ENCODE data around the gene FSIP1. TPM values are rescaled to one million over a fixed set of nuclear protein-coding genes. Genes with fewer than 3 reads are reported as not detected.

Gene FSIP1
- total RNA-seq, 6 experiments from 2014 or later, result 0.07 to 0.74 (median 0.35) TPM; not detected in 1

- H3K27ac ChIP-seq, result no peak overlapping the region
- intact Hi-C loops (cut with DNase I), result no loop called here
- no peak overlapping the region for H3K4me3 ChIP-seq
- no peaks in the 10 kb centered on the region for H3K9me3 ChIP-seq
- H3K36me3 ChIP-seq, result no peaks in the 10 kb centered on the region
- ATAC-seq, result no peak
- no peaks in the 10 kb centered on the region for H3K4me1 ChIP-seq
- H3K27me3 ChIP-seq, result no peaks in the 10 kb centered on the region
- DNase-seq, result no peak
- 72% methylated on average over 4 of the region's 4 CpGs for WGBS (ENCODE audit: insufficient coverage, low coverage, low lambda C conversion rate, missing lambda C conversion rate)
- TF ChIP-seq POLR2A (IDR thresholded peaks at IDR 0.05), result no peak
- TF ChIP-seq CTCF (IDR thresholded peaks at IDR 0.05), result no peak
Measured at GRCh38 chr15:39564972-39565665, 217.5 kb downstream of the FSIP1 start.

- ATAC-seq (no peak), DNase-seq (no peak)
- intact Hi-C loops (cut with DNase I), result no loop called here
- TF ChIP-seq CTCF (IDR thresholded peaks at IDR 0.05), result no peak
- no peak for TF ChIP-seq POLR2A (IDR thresholded peaks at IDR 0.05)
- 66% methylated on average over 3 of the region's 3 CpGs for WGBS (ENCODE audit: insufficient coverage, low coverage, low lambda C conversion rate, missing lambda C conversion rate)
- no peak overlapping the region for H3K4me3 ChIP-seq
- H3K9me3 ChIP-seq, result no peaks in the 10 kb centered on the region
- H3K36me3 ChIP-seq, result no peaks in the 10 kb centered on the region
- H3K4me1 ChIP-seq, result no peaks in the 10 kb centered on the region
- no peak overlapping the region for H3K27ac ChIP-seq
- no peaks in the 10 kb centered on the region for H3K27me3 ChIP-seq
Measured at GRCh38 chr15:39558421-39558820, 224.2 kb downstream of the FSIP1 start.

GRCh38 chr15:39556461-39556860 lies 226.2 kb downstream of the FSIP1 start:
- H3K27ac ChIP-seq, result no peak overlapping the region
- H3K9me3 ChIP-seq, result no peaks in the 10 kb centered on the region
- DNase-seq (no peak), ATAC-seq (no peak)
- WGBS (ENCODE audit: insufficient coverage, low coverage, low lambda C conversion rate, missing lambda C conversion rate), result 71% methylated on average over 4 of the region's 7 CpGs
- TF ChIP-seq POLR2A (IDR thresholded peaks at IDR 0.05) (no peak), CTCF (IDR thresholded peaks at IDR 0.05) (no peak)
- no peak overlapping the region for H3K4me3 ChIP-seq
- H3K36me3 ChIP-seq, result no peaks in the 10 kb centered on the region
- H3K27me3 ChIP-seq, result no peaks in the 10 kb centered on the region
- intact Hi-C loops (cut with DNase I), result no loop called here
- H3K4me1 ChIP-seq, result no peaks in the 10 kb centered on the region

- H3K36me3 ChIP-seq, result no peaks in the 10 kb centered on the region
- no peak overlapping the region for H3K4me3 ChIP-seq
- ATAC-seq (no peak), DNase-seq (no peak)
- H3K4me1 ChIP-seq, result no peaks in the 10 kb centered on the region
- intact Hi-C loops (cut with DNase I), result no loop called here
- TF ChIP-seq CTCF (IDR thresholded peaks at IDR 0.05) (no peak), POLR2A (IDR thresholded peaks at IDR 0.05) (no peak)
- H3K9me3 ChIP-seq, result no peaks in the 10 kb centered on the region
- WGBS (ENCODE audit: insufficient coverage, low coverage, low lambda C conversion rate, missing lambda C conversion rate), result 70% methylated on average over 4 of the region's 4 CpGs
- H3K27ac ChIP-seq, result no peak overlapping the region
- no peaks in the 10 kb centered on the region for H3K27me3 ChIP-seq
Measured at GRCh38 chr15:39555885-39556284, 226.8 kb downstream of the FSIP1 start.
